Measurements from ENCODE around the gene SNPH. TPM values are rescaled to one million over a fixed set of nuclear protein-coding genes. Genes with fewer than 3 reads are reported as not detected.

The SNPH gene
- total and polyA plus RNA-seq, 2 of the 8 experiments (the other 6 are each of a cell fraction or from before 2014, with no cell fraction given), result 0.98 to 4.9 TPM

DNA sequence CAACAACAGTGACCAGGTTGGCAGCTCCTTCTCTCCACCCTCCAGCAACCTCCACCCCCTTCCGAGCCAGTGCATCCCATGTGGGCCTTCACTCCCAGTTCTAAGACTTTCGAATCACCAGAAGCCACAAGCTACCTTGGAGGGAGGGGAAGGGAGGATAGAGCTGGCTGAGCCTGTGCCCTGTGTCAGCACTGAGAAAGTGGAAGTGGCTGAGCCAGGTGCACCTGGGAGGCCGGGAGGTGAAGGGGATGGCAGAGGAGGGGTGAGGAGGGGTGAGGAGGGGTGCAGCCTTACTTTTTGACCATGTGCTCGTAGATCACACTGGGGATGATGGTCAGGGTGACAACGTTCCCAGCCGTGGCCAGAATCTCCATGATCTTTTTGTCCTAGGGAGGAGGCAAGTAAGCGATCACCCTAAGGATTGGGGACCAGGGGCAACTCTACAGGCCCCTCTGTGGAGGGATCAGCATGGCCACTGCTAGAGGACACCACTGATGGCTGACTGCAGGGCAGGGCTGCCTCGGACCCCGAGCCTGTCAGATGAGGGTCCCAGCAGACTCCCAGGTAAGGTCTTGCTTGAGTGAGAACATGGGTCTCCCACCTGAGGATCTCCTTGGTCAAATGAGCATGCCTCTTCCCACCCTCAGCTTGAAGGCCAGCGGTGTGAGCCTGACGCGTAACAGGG, 44.6 kb downstream of the SNPH start (continued):
- no peak for TF ChIP-seq FOSL1 (IDR thresholded peaks at IDR 0.05; ENCODE audit: insufficient read depth, low read depth, low read length)
- TF ChIP-seq SRF (IDR thresholded peaks at IDR 0.05; ENCODE audit: low read depth, low read length), result no peak

All from H1 (cell line).